GM21717 (cell line): ENCODE measurements around the gene KCNMB2.

Experiments used
- ATAC-seq: cut with Tn5 transposase; IDR thresholded peaks from one replicate; pipeline ENCODE4 v1.9.1; 2021; ENCODE audit warnings: mild to moderate bottlenecking, moderate library complexity; ENCODE audit not compliant: unreplicated experiment

The KCNMB2 gene

GRCh38 chr3:178567611-178568010 lies 31.4 kb downstream of the KCNMB2 start:
- ATAC-seq: no peak

GRCh38 chr3:178568155-178568731 lies 32.0 kb downstream of the KCNMB2 start:
- peak; percentile 47 for ATAC-seq

- no peak for ATAC-seq
Measured at GRCh38 chr3:178568911-178569310, 32.7 kb downstream of the KCNMB2 start.

- ATAC-seq: no peak
Measured at GRCh38 chr3:178569826-178570225, 33.6 kb downstream of the KCNMB2 start.

- ATAC-seq: no peak
Measured at GRCh38 chr3:178583963-178584575, 47.8 kb downstream of the KCNMB2 start.

GRCh38 chr3:178584722-178585380 lies 48.6 kb downstream of the KCNMB2 start:
- no peak for ATAC-seq

GRCh38 chr3:178585454-178585853 lies 49.2 kb downstream of the KCNMB2 start:
- no peak for ATAC-seq

- ATAC-seq: no peak
Measured at GRCh38 chr3:178586076-178586475, 49.8 kb downstream of the KCNMB2 start.

GRCh38 chr3:178588628-178589027 lies 52.4 kb downstream of the KCNMB2 start:
- ATAC-seq: no peak

- no peak for ATAC-seq
Measured at GRCh38 chr3:178593786-178594185, 57.5 kb downstream of the KCNMB2 start.

- ATAC-seq: no peak
Measured at GRCh38 chr3:178597371-178597770, 61.1 kb downstream of the KCNMB2 start.

GRCh38 chr3:178602856-178603255 lies 66.6 kb downstream of the KCNMB2 start:
- ATAC-seq: no peak

- ATAC-seq: peak; percentile 69
Measured at GRCh38 chr3:178603735-178604134, 67.5 kb downstream of the KCNMB2 start.

- no peak for ATAC-seq
Measured at GRCh38 chr3:178618197-178618596, 82.0 kb downstream of the KCNMB2 start.

- ATAC-seq: no peak
Measured at GRCh38 chr3:178618896-178619295, 82.7 kb downstream of the KCNMB2 start.

GRCh38 chr3:178623666-178624255 lies 87.5 kb downstream of the KCNMB2 start:
- no peak for ATAC-seq

GRCh38 chr3:178624276-178624675 lies 88.0 kb downstream of the KCNMB2 start:
- no peak for ATAC-seq

- ATAC-seq: no peak
Measured at GRCh38 chr3:178625053-178625600, 88.9 kb downstream of the KCNMB2 start.

- ATAC-seq: no peak
Measured at GRCh38 chr3:178628037-178628436, 91.8 kb downstream of the KCNMB2 start.

GRCh38 chr3:178629430-178630178 lies 93.4 kb downstream of the KCNMB2 start:
- no peak for ATAC-seq

GRCh38 chr3:178631950-178632349 lies 95.7 kb downstream of the KCNMB2 start:
- no peak for ATAC-seq
